ENCODE measurements around the gene ANKRD9.

ANKRD9 gene

DNA sequence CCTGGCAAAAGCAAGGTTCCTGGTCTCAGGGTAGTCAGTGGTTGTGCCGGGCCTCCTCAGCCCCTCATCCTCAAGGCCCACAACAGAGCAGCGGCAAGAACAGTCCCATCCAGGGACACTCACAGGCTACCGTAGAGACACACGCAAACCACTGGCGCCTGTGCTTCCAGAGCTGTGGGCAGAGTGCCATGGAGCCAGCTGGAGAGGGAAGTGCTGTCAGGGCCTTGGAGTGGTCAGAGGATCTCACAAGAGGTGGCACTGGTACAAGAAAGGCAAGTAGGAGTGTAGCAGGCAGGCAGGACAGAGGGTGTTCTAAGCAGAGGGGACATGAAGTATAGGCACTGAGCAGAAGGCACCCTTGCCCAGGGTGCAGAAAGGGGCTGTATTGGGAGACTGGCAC, 34.6 kb downstream of the ANKRD9 start:
- Histone ChIP-seq H3K4me1 (ENCODE audit: control insufficient read depth in 1 of 2, insufficient read depth in 2 of 2, low read length in 2 of 2) (no peaks in the 10 kb centered on the region), H3K27ac (ENCODE audit: low read length) (no peak overlapping the region), H3K27me3 (ENCODE audit: low read depth, low read length) (no peaks in the 10 kb centered on the region), H3K4me3 (ENCODE audit: low read depth in 1 of 2, low read length in 2 of 2) (no peak overlapping the region), H3K36me3 (ENCODE audit: control insufficient read depth in 1 of 2, insufficient read depth in 2 of 2, low read length in 2 of 2) (peaks cover 3 to 6% of the 10 kb centered on the region in 2 donors), H3K9me3 (ENCODE audit: control insufficient read depth in 1 of 2, low read length in 2 of 2) (no peaks in the 10 kb centered on the region)

DNA sequence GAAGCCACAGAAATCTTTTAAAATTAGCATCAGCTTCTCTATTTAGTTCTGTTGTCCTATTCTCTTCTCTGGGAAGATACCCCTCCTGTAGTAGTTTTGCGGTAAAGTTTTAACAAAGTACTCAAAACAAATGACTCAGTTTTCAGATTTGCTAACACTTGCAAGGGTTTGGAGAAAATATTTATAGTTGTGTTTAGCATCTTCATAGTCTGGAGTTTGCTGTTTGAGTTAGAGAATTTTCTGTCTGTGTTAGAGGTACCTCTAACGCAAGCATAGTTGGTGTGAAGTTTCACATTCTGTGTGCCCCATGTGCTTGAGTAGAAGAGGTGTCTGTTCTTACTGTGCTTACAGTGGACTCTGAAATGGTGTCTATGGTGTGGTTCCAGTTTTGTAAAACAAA, 36.0 kb downstream of the ANKRD9 start:
- H3K27me3 ChIP-seq (ENCODE audit: low read depth, low read length): no peaks in the 10 kb centered on the region
- H3K4me3 ChIP-seq (ENCODE audit: low read depth in 1 of 2, low read length in 2 of 2): no peak overlapping the region
- H3K27ac ChIP-seq (ENCODE audit: low read length): no peak overlapping the region
- H3K36me3 ChIP-seq (ENCODE audit: control insufficient read depth in 1 of 2, insufficient read depth in 2 of 2, low read length in 2 of 2): peaks cover 3 to 12% of the 10 kb centered on the region in 2 donors
- no peaks in the 10 kb centered on the region for H3K9me3 ChIP-seq (ENCODE audit: control insufficient read depth in 1 of 2, low read length in 2 of 2)
- H3K4me1 ChIP-seq (ENCODE audit: control insufficient read depth in 1 of 2, insufficient read depth in 2 of 2, low read length in 2 of 2): no peaks in the 10 kb centered on the region

DNA sequence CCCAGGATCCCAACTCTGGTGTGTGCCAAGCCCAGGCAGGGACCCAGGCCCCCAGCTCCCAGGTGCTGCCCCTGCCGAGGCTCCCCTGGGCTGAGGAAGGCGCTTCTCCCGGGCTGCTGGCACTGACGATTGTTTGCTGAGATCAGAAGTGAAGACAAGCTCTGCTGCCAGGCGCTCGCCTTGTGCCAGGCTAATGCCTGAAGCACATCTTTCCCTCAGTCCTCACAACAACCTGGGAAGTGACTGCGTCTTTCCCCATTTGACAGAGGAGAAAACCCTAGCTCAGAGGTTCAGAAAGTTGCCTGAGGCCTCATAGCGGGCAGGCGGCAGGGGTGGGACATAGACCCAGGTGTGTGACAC, 36.8 kb downstream of the ANKRD9 start:
- Histone ChIP-seq H3K36me3 (ENCODE audit: control insufficient read depth in 1 of 2, insufficient read depth in 2 of 2, low read length in 2 of 2) (peaks cover 3 to 12% of the 10 kb centered on the region in 2 donors), H3K27ac (ENCODE audit: low read length) (no peak overlapping the region), H3K9me3 (ENCODE audit: control insufficient read depth in 1 of 2, low read length in 2 of 2) (no peaks in the 10 kb centered on the region), H3K4me3 (ENCODE audit: low read depth in 1 of 2, low read length in 2 of 2) (no peak overlapping the region), H3K27me3 (ENCODE audit: low read depth, low read length) (no peaks in the 10 kb centered on the region), H3K4me1 (ENCODE audit: control insufficient read depth in 1 of 2, insufficient read depth in 2 of 2, low read length in 2 of 2) (no peaks in the 10 kb centered on the region)

DNA sequence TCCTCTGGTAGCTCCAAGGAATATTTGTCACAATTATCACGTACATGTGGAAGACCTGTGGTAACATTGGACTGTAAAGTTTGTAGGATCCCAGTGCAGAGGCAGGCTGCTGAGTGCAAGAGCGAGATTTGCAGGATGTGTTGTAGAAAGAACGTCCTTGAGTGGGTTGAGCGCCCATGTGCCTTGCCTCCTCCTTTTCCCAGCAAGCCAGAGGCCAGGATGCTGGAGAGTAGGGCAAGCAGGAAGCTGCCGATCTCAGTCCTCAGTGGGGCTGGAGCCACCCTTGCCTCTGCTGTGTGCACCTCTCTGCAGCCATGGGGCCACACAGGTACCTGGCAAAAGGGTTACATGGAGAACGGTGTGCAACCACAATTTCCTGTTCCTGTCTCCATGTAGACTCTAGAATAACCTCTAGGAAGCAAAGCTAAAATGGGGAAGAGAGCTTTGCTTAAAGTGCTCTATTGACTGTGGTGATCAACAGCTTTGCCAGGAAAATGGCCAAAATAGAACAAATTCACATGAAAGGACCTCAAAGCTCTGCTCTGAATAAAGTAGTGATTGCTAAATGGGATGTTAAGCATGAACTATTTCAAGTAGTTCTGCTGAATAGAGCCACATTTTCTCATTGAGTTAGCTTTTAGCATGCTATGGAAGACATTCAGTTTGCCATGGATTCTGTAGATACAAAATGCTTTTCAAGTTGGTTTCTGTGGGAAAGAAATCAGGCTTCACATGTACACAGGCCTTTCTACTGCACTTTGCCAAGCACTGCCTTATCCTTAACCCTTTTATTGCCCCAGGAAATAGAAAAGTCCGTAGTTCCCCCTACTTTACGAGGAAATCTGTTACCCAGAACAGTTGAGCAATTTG, 37.4 kb downstream of the ANKRD9 start:
- Histone ChIP-seq H3K4me3 (ENCODE audit: low read depth in 1 of 2, low read length in 2 of 2) (no peak overlapping the region), H3K27ac (ENCODE audit: low read length) (no peak overlapping the region), H3K27me3 (ENCODE audit: low read depth, low read length) (no peaks in the 10 kb centered on the region), H3K36me3 (ENCODE audit: control insufficient read depth in 1 of 2, insufficient read depth in 2 of 2, low read length in 2 of 2) (peaks cover 3 to 14% of the 10 kb centered on the region in 2 donors), H3K4me1 (ENCODE audit: control insufficient read depth in 1 of 2, insufficient read depth in 2 of 2, low read length in 2 of 2) (no peaks in the 10 kb centered on the region), H3K9me3 (ENCODE audit: control insufficient read depth in 1 of 2, low read length in 2 of 2) (no peaks in the 10 kb centered on the region)

DNA sequence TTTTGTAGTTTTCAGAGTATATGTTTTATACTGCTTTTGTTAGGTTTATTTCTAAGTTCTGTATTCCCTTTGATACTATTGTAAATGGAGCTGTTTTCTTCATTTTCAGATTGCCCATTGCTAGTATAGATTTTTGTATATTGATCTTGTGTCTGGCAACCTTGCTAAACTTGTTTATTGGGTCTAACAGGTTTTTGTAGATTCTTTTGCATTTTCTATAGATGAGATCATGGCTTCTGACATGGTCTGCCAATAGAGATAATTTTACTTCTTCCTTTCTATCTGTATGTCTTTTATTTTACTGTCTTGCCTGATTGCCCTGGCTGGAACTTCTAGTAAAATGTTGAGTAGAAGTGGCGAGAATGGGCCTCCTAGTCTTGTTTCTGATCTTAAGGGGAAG, 40.3 kb downstream of the ANKRD9 start:
- no peak overlapping the region for H3K4me3 ChIP-seq (ENCODE audit: low read depth in 1 of 2, low read length in 2 of 2)
- H3K4me1 ChIP-seq (ENCODE audit: control insufficient read depth in 1 of 2, insufficient read depth in 2 of 2, low read length in 2 of 2): no peaks in the 10 kb centered on the region
- no peak overlapping the region for H3K27ac ChIP-seq (ENCODE audit: low read length)
- H3K27me3 ChIP-seq (ENCODE audit: low read depth, low read length): no peaks in the 10 kb centered on the region
- H3K36me3 ChIP-seq (ENCODE audit: control insufficient read depth in 1 of 2, insufficient read depth in 2 of 2, low read length in 2 of 2): peaks cover 16 to 38% of the 10 kb centered on the region in 2 donors
- H3K9me3 ChIP-seq (ENCODE audit: control insufficient read depth in 1 of 2, low read length in 2 of 2): no peaks in the 10 kb centered on the region

DNA sequence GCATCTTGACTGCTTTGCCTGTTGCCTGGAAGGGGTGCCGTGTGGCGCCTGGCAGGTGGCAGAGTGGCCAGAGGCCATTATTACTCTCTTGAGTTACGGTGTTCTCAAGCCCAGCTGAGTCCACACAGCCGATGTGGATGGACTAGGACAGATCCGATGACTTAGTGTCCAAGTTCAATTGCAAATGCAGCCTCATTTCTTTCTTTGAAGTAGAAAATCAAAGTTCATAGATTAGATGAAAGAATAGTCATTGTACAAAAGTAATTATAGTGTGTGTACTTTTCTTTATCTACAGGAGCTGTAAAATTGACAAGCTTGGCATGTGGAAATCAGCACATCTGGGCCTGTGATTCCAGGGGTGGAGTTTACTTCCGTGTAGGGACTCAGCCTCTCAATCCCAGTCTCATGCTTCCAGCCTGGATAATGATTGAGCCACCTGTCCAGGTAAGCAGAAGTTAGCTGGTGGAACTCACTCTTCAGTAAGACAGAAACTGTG, 44.7 kb downstream of the ANKRD9 start:
- H3K4me1 ChIP-seq (ENCODE audit: control insufficient read depth in 1 of 2, insufficient read depth in 2 of 2, low read length in 2 of 2): no peaks in the 10 kb centered on the region
- no peaks in the 10 kb centered on the region for H3K27me3 ChIP-seq (ENCODE audit: low read depth, low read length)
- H3K4me3 ChIP-seq (ENCODE audit: low read depth in 1 of 2, low read length in 2 of 2): no peak overlapping the region
- no peaks in the 10 kb centered on the region for H3K9me3 ChIP-seq (ENCODE audit: control insufficient read depth in 1 of 2, low read length in 2 of 2)
- peaks cover 13 to 32% of the 10 kb centered on the region in 2 donors for H3K36me3 ChIP-seq (ENCODE audit: control insufficient read depth in 1 of 2, insufficient read depth in 2 of 2, low read length in 2 of 2)
- H3K27ac ChIP-seq (ENCODE audit: low read length): no peak overlapping the region

DNA sequence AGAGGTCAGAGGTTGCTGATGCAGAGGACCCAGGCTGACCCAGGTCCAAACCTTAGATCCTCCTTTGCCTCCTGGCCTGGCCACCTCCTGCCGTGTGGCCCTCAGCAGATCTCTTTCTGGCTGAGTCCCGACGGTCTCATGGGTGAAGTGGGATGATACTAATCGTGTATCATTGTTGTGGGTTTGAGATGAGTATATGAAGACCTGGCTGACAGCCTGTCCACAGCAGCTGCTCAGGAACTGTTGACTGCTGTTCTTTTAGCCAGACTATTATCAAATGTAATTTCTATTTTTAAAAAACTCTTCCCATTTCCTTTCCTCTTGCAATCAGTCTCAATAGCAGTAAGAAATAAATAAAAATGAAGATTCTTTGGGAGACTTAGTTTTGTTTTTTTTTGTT, 45.6 kb downstream of the ANKRD9 start:
- Histone ChIP-seq H3K9me3 (ENCODE audit: control insufficient read depth in 1 of 2, low read length in 2 of 2) (no peaks in the 10 kb centered on the region), H3K36me3 (ENCODE audit: control insufficient read depth in 1 of 2, insufficient read depth in 2 of 2, low read length in 2 of 2) (peaks cover 13 to 39% of the 10 kb centered on the region in 2 donors), H3K27ac (ENCODE audit: low read length) (no peak overlapping the region)

DNA sequence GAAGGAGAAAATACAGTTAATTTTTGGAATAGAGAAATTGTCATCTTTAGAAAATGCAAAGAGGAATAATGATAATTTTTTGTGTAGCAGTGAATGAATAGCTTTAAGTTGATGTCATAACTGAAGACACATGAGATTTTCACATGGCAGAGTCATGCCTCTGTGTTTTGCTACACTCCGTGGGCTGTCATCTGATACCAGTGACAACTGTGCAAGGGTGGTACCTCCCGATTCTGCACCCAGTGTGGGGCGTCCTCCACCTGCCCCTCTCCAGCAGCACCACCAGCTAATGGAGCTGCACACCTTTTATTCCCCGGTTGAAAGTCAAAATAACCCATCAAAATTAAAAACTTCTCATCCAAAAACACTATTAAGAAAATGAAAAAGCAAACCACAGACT, 47.2 kb downstream of the ANKRD9 start:
- H3K4me3 ChIP-seq (ENCODE audit: low read depth in 1 of 2, low read length in 2 of 2): no peak overlapping the region
- H3K9me3 ChIP-seq (ENCODE audit: control insufficient read depth in 1 of 2, low read length in 2 of 2): no peaks in the 10 kb centered on the region
- H3K4me1 ChIP-seq (ENCODE audit: control insufficient read depth in 1 of 2, insufficient read depth in 2 of 2, low read length in 2 of 2): no peaks in the 10 kb centered on the region
- H3K36me3 ChIP-seq (ENCODE audit: control insufficient read depth in 1 of 2, insufficient read depth in 2 of 2, low read length in 2 of 2): peaks cover 13 to 43% of the 10 kb centered on the region in 2 donors
- no peak overlapping the region for H3K27ac ChIP-seq (ENCODE audit: low read length)
- no peaks in the 10 kb centered on the region for H3K27me3 ChIP-seq (ENCODE audit: low read depth, low read length)

More for the DNA sequence above, 45.6 kb downstream of the ANKRD9 start:
- Histone ChIP-seq H3K4me1 (ENCODE audit: control insufficient read depth in 1 of 2, insufficient read depth in 2 of 2, low read length in 2 of 2) (no peaks in the 10 kb centered on the region), H3K4me3 (ENCODE audit: low read depth in 1 of 2, low read length in 2 of 2) (no peak overlapping the region), H3K27me3 (ENCODE audit: low read depth, low read length) (no peaks in the 10 kb centered on the region)

DNA sequence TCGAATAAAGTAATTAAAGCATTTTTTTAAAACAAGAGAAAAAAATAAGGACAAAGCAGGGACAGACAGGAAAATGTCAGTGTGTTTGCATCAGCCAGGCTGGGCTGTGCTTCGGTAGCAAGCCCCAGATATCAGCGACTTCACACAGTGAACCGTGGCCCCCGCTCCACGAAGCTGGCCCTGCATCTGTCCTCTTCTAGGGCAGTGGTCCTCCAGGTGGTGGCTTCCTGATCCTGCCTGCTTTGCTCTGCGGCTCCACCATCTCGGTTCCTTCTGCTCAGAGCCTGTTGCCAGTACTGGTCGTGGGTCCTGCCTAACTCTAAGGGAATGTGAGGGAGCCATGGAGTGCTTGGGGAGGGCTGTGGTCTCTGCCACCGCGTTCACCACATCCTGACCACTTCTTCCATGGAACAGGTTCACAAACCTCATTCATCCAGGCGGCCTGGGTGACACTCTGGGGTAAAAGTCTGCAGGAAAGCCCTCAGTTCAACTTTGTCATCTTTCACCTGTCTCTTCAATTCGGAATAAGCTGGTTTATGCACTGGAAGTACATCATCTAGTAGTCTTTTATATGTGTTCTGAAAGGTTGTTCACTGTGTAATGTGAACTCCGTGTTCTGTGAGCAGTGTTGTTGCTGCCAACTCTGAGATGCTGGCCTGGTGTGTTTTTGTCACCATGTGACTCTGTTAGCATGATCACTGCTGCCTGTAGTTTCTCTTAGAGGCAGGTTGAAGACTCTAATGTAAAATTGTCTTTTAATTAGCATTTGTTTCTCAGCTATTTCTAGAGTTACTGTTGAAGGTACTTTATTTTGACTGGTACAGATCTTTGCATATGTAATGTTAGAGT, 47.9 kb downstream of the ANKRD9 start:
- Histone ChIP-seq H3K4me1 (ENCODE audit: control insufficient read depth in 1 of 2, insufficient read depth in 2 of 2, low read length in 2 of 2) (no peaks in the 10 kb centered on the region), H3K4me3 (ENCODE audit: low read depth in 1 of 2, low read length in 2 of 2) (no peak overlapping the region), H3K9me3 (ENCODE audit: control insufficient read depth in 1 of 2, low read length in 2 of 2) (no peaks in the 10 kb centered on the region), H3K27me3 (ENCODE audit: low read depth, low read length) (no peaks in the 10 kb centered on the region), H3K36me3 (ENCODE audit: control insufficient read depth in 1 of 2, insufficient read depth in 2 of 2, low read length in 2 of 2) (peaks cover 13 to 37% of the 10 kb centered on the region in 2 donors), H3K27ac (ENCODE audit: low read length) (no peak overlapping the region)

DNA sequence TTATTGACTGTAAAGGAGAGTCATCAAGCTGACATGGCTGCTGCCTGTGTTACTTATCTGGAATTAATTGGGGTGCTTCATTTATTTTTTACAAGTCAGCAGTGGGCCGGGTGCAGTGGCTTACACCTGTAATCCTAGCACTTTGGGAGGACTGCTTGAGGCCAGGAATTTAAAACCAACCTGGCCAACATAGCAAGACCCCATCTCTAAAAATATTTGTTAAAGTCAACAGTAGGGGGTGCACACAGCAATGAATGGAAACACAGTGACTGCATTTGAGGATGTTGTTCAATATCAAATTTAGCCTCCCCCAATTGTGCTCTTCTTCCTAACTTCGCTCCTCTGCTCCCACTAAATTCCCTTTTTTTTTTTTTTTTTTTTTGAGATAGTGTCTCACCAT, 52.1 kb downstream of the ANKRD9 start:
- H3K4me1 ChIP-seq (ENCODE audit: control insufficient read depth in 1 of 2, insufficient read depth in 2 of 2, low read length in 2 of 2): no peaks in the 10 kb centered on the region
- no peak overlapping the region for H3K27ac ChIP-seq (ENCODE audit: low read length)
- H3K36me3 ChIP-seq (ENCODE audit: control insufficient read depth in 1 of 2, insufficient read depth in 2 of 2, low read length in 2 of 2): peaks cover 14 to 45% of the 10 kb centered on the region in 2 donors
- H3K27me3 ChIP-seq (ENCODE audit: low read depth, low read length): no peaks in the 10 kb centered on the region
- no peak overlapping the region for H3K4me3 ChIP-seq (ENCODE audit: low read depth in 1 of 2, low read length in 2 of 2)
- no peaks in the 10 kb centered on the region for H3K9me3 ChIP-seq (ENCODE audit: control insufficient read depth in 1 of 2, low read length in 2 of 2)

DNA sequence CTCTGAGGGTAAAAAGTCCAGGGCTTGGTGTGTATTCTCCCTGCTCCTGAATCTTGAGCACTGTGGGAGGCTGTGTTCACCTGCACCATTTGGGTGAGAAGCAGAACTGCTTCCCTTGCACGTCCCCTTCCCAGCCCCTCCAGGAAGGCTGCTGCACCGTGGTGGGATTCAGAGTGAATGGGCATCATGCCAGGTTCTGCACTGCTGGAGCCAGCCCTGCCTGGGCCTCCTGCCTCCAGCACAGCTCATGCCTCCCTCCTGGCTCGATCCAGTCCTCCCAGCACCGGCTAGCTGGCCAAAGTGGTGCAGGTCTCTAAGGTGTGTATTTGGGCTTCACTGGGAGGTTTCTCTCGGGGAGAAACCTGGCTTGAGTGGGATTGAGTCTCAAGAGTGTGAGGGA, 54.9 kb downstream of the ANKRD9 start:
- H3K4me1 ChIP-seq (ENCODE audit: control insufficient read depth in 1 of 2, insufficient read depth in 2 of 2, low read length in 2 of 2): no peaks in the 10 kb centered on the region
- no peak overlapping the region for H3K27ac ChIP-seq (ENCODE audit: low read length)
- H3K9me3 ChIP-seq (ENCODE audit: control insufficient read depth in 1 of 2, low read length in 2 of 2): no peaks in the 10 kb centered on the region
- H3K36me3 ChIP-seq (ENCODE audit: control insufficient read depth in 1 of 2, insufficient read depth in 2 of 2, low read length in 2 of 2): peaks cover 34 to 71% of the 10 kb centered on the region in 2 donors
- H3K27me3 ChIP-seq (ENCODE audit: low read depth, low read length): no peaks in the 10 kb centered on the region
- no peak overlapping the region for H3K4me3 ChIP-seq (ENCODE audit: low read depth in 1 of 2, low read length in 2 of 2)
